Activated CD8-positive, alpha-beta T cell treated with anti-CD3 and anti-CD28 coated beads for 36 hours (primary cell): Measurements from ENCODE around the gene SPACA9. TPM values are rescaled to one million over a fixed set of nuclear protein-coding genes. Genes with fewer than 3 reads are reported as not detected.

ENCODE experiments used
- ATAC-seq: fragments of 200-7000 bp; cut with Tn5 transposase; one replicate; pipeline ENCODE4 v1.10.0; 2021; ENCODE audit warnings: mild to moderate bottlenecking, moderate library complexity
- CTCF ChIA-PET: fragments of 350-600 bp; sonication (Branson Sonifier 250); formaldehyde crosslinking; loops from one replicate; lab custom pipeline; 2021; ENCODE audit warnings: antibody characterized with exemption; lab: Charles Lee
- POLR2A ChIA-PET: fragments of 350-600 bp; sonication (Branson Sonifier 250); formaldehyde crosslinking; loops from one replicate; lab custom pipeline; 2021; ENCODE audit warnings: antibody characterized with exemption; lab: Charles Lee
- DNase-seq: peaks from one replicate; pipeline ENCODE4 v3.0.0-alpha.2; 2020
- H3K27ac Mint-ChIP-seq: one replicate; pipeline ENCODE4 v1.8.0; 2021; ENCODE audit warnings: mild to moderate bottlenecking, mixed read lengths
- H3K27me3 Mint-ChIP-seq: one replicate; pipeline ENCODE4 v1.8.0; 2021; ENCODE audit warnings: mixed read lengths
- H3K36me3 Mint-ChIP-seq: one replicate; pipeline ENCODE4 v1.8.0; 2021; ENCODE audit warnings: low read depth, mixed read lengths
- H3K4me1 Mint-ChIP-seq: one replicate; pipeline ENCODE4 v1.8.0; 2021; ENCODE audit warnings: low read depth, mixed read lengths
- H3K4me3 Mint-ChIP-seq: one replicate; pipeline ENCODE4 v1.8.0; 2021; ENCODE audit warnings: mild to moderate bottlenecking, moderate library complexity, mixed read lengths
- H3K9me3 Mint-ChIP-seq: one replicate; pipeline ENCODE4 v1.8.0; 2021; ENCODE audit warnings: mixed read lengths
- CTCF ChIP-seq: fragments of 200-600 bp; IDR thresholded peaks from one replicate; pipeline ENCODE4 v1.8.0; 2022; ENCODE audit warnings: antibody characterized with exemption, mild to moderate bottlenecking
- intact Hi-C: fragments of 100-400 bp; cut with micrococcal nuclease; formaldehyde crosslinking; loops from one replicate; pipeline ENCODE4 v1.10.0; 2022
- total RNA-seq, 2 experiments: library from RNA; stranded (reverse); gene quantifications; one replicate each; pipeline ENCODE4 v1.2.3, GENCODE V29; 2021

Gene SPACA9
- total RNA-seq, 2 experiments from 2014 or later, result 1.9 to 3.2 TPM

GRCh38 chr9:132923346-132923902 is 44.7 kb downstream of the SPACA9 start:
- intact Hi-C loops, result no loop called here
- ChIA-PET CTCF (interaction anchor here (1.3 to 1.8 kb wide), 3 partner anchors 16 to 21 kb away, joined by 3 to 9 read pairs (median 4); partner anchors contain the start of gene TSC1), POLR2A (interaction anchor here (0.6 kb wide), 1 partner anchor 490 kb away, joined by 3 read pairs; no protein-coding TSS in a partner anchor)
- Mint-ChIP-seq H3K9me3 (no peaks in the 10 kb centered on the region), H3K27me3 (no peaks in the 10 kb centered on the region), H3K4me3 (no peak overlapping the region), H3K36me3 (peaks cover 27% of the 10 kb centered on the region), H3K27ac (no peak overlapping the region), H3K4me1 (no peaks in the 10 kb centered on the region)
- TF ChIP-seq CTCF, result no peak
- DNase-seq (no peak), ATAC-seq (no peak)

- intact Hi-C loops, result no loop called here
- no peak for TF ChIP-seq CTCF
- no peak overlapping the region for H3K27ac Mint-ChIP-seq
- POLR2A ChIA-PET, result no interaction called here
- CTCF ChIA-PET, result no interaction called here
- H3K4me3 Mint-ChIP-seq, result no peak overlapping the region
- no peaks in the 10 kb centered on the region for H3K9me3 Mint-ChIP-seq
- H3K27me3 Mint-ChIP-seq, result no peaks in the 10 kb centered on the region
- no peaks in the 10 kb centered on the region for H3K4me1 Mint-ChIP-seq
- peaks cover 18% of the 10 kb centered on the region for H3K36me3 Mint-ChIP-seq
- no peak for DNase-seq
- no peak for ATAC-seq
Observed at GRCh38 chr9:132927704-132928103, 49.0 kb downstream of the SPACA9 start.

GRCh38 chr9:132931178-132931735 is 52.6 kb downstream of the SPACA9 start:
- intact Hi-C loops, result no loop called here
- Mint-ChIP-seq H3K27ac (no peak overlapping the region), H3K27me3 (no peaks in the 10 kb centered on the region), H3K4me1 (no peaks in the 10 kb centered on the region), H3K9me3 (no peaks in the 10 kb centered on the region), H3K4me3 (no peak overlapping the region), H3K36me3 (peaks cover 15% of the 10 kb centered on the region)
- DNase-seq (no peak), ATAC-seq (no peak)
- ChIA-PET POLR2A (interaction anchor here (0.9 to 1.6 kb wide), 3 partner anchors 11 to 37 kb away, joined by 3 to 4 read pairs (median 3); partner anchors contain the start of gene TSC1), CTCF (interaction anchor here (1.6 kb wide), 1 partner anchor 41 kb away, joined by 3 read pairs; no protein-coding TSS in a partner anchor)
- no peak for TF ChIP-seq CTCF

GRCh38 chr9:132935026-132935425 is 56.3 kb downstream of the SPACA9 start:
- TF ChIP-seq CTCF, result no peak
- intact Hi-C loops, result no loop called here

GRCh38 chr9:132937463-132937901 is 58.8 kb downstream of the SPACA9 start:
- Mint-ChIP-seq H3K27me3 (no peaks in the 10 kb centered on the region), H3K4me3 (no peak overlapping the region), H3K9me3 (no peaks in the 10 kb centered on the region), H3K4me1 (peaks cover 8% of the 10 kb centered on the region), H3K36me3 (peaks cover 6% of the 10 kb centered on the region), H3K27ac (no peak overlapping the region)
- CTCF ChIA-PET, result no interaction called here
- no peak for ATAC-seq
- intact Hi-C loops, result no loop called here
- DNase-seq, result no peak
- POLR2A ChIA-PET, result no interaction called here
- no peak for TF ChIP-seq CTCF

More at GRCh38 chr9:132935026-132935425, 56.3 kb downstream of the SPACA9 start:
- H3K9me3 Mint-ChIP-seq, result no peaks in the 10 kb centered on the region
- ChIA-PET CTCF (interaction anchor here (0.6 to 2.8 kb wide), 6 partner anchors 11 to 43 kb away, joined by 3 to 8 read pairs (median 4); partner anchors contain the start of gene GFI1B), POLR2A (interaction anchor here (0.6 to 3.4 kb wide), 4 partner anchors 9 to 54 kb away, joined by 3 to 20 read pairs (median 4); partner anchors contain the start of gene TSC1)
- no peak for DNase-seq
- no peak for ATAC-seq
- no peaks in the 10 kb centered on the region for H3K27me3 Mint-ChIP-seq
- no peaks in the 10 kb centered on the region for H3K4me1 Mint-ChIP-seq
- H3K27ac Mint-ChIP-seq, result no peak overlapping the region
- no peak overlapping the region for H3K4me3 Mint-ChIP-seq
- peaks cover 8% of the 10 kb centered on the region for H3K36me3 Mint-ChIP-seq
